ENCODE data around the gene FAM20C.

FAM20C gene

GRCh38 chr7:232410-233248 lies 40.3 kb downstream of the FAM20C start:
- no peak for DNase-seq (ENCODE audit: low read depth in 1 of 2, low spot score in 1 of 2)
- H3K27me3 ChIP-seq (ENCODE audit: insufficient read depth, poor library complexity, severe bottlenecking), result no peaks in the 10 kb centered on the region
- no peak for TF ChIP-seq REST (IDR thresholded peaks at IDR 0.05; ENCODE audit: insufficient replicate concordance, low read depth)
- no peak for TF ChIP-seq POLR2AphosphoS5 (IDR thresholded peaks at IDR 0.05; ENCODE audit: low read depth)
- no peak for TF ChIP-seq GABPA (IDR thresholded peaks at IDR 0.05; ENCODE audit: low read depth)
- no peak for TF ChIP-seq SPI1 (IDR thresholded peaks at IDR 0.05; ENCODE audit: borderline replicate concordance, low read depth)
- TF ChIP-seq CTCF (IDR thresholded peaks at IDR 0.05; ENCODE audit: insufficient read depth, low read length), result no peak
- H3K4me3 ChIP-seq (replicated peaks; ENCODE audit: insufficient read depth, low read length), result no peak overlapping the region
- no peak overlapping the region for H3K27ac ChIP-seq (replicated peaks)

GRCh38 chr7:233249-234035 lies 41.1 kb downstream of the FAM20C start:
- no peak overlapping the region for H3K27ac ChIP-seq (replicated peaks)
- H3K4me3 ChIP-seq (replicated peaks; ENCODE audit: insufficient read depth, low read length), result no peak overlapping the region
- TF ChIP-seq GABPA (IDR thresholded peaks at IDR 0.05; ENCODE audit: low read depth) (no peak), REST (IDR thresholded peaks at IDR 0.05; ENCODE audit: insufficient replicate concordance, low read depth) (no peak), POLR2AphosphoS5 (IDR thresholded peaks at IDR 0.05; ENCODE audit: low read depth) (no peak), CTCF (IDR thresholded peaks at IDR 0.05; ENCODE audit: insufficient read depth, low read length) (no peak), SPI1 (IDR thresholded peaks at IDR 0.05; ENCODE audit: borderline replicate concordance, low read depth) (no peak)
- DNase-seq (ENCODE audit: low read depth in 1 of 2, low spot score in 1 of 2), result no peak
- H3K27me3 ChIP-seq (ENCODE audit: insufficient read depth, poor library complexity, severe bottlenecking), result no peaks in the 10 kb centered on the region

- no peak for TF ChIP-seq REST (IDR thresholded peaks at IDR 0.05; ENCODE audit: insufficient replicate concordance, low read depth)
- TF ChIP-seq SPI1 (IDR thresholded peaks at IDR 0.05; ENCODE audit: borderline replicate concordance, low read depth), result no peak
- TF ChIP-seq GABPA (IDR thresholded peaks at IDR 0.05; ENCODE audit: low read depth), result no peak
- TF ChIP-seq CTCF (IDR thresholded peaks at IDR 0.05; ENCODE audit: insufficient read depth, low read length), result no peak
- TF ChIP-seq POLR2AphosphoS5 (IDR thresholded peaks at IDR 0.05; ENCODE audit: low read depth), result no peak
- H3K27ac ChIP-seq (replicated peaks), result no peak overlapping the region
- no peak overlapping the region for H3K4me3 ChIP-seq (replicated peaks; ENCODE audit: insufficient read depth, low read length)
- no peaks in the 10 kb centered on the region for H3K27me3 ChIP-seq (ENCODE audit: insufficient read depth, poor library complexity, severe bottlenecking)
- no peak for DNase-seq (ENCODE audit: low read depth in 1 of 2, low spot score in 1 of 2)
Measured at GRCh38 chr7:234051-234707, 41.8 kb downstream of the FAM20C start.

Data from HL-60 (cell line).